SW480 (cell line): Measurements from ENCODE around the gene ATXN10.
"Not testable (repeated sequence)": the region's sequence is repeated elsewhere in the genome, so short reads cannot be mapped to it uniquely, and the experiment has no call there.

Experiments
- DNase-seq: peaks from one replicate; pipeline ENCODE4 v3.0.0-alpha.2; 2016; ENCODE audit warnings: low spot score

ATXN10 gene

DNA sequence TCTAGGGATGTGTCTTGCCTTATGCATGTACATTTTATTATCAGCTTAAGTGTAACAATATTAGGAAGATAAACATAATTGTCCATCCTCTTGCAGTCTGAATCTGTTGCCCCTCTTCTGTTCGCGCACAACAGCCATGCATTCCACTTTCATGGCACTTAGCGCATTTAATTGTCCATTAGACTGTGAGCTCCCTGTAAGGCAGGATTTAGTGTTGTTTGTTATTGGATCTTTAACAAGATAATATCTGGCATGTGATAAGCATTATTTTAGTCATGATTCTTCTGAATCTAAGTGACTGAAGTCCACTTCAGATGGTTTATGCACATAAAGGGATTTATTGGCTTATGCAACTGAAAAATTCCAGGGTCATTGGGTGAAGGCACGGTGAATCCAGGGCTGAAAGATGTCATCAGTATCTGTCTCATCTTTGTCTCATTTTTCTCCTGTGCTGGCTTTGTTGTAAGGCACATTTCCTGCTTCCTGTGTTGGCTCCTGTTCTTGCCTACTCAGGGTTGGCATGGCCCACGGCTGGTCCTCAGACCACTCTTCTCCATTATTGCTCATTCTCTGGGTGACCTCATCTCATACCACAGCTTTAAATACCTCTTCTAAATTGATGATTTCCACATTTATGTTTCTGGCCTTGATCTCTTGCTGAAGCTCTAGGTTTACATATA is 37.6 kb downstream of the ATXN10 start:
- no peak for DNase-seq

DNA sequence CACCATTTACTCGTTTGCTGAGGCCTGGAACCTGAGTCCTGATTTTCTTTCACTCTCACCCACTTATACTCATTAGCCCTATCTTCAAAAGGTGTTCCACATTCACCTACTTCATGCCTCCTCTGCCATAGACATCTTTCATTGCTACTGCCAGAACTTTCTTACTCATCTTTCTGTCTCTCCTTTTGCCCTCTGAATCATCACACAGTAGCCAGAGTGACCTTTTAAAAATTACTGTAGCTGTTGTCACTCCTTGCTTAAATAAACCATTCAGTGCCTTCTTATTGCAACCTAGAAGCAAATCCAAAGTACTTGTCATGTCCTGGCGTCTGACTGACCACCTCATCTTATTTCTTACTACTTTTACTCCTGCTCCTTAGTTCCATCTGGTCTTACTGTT is 38.2 kb downstream of the ATXN10 start:
- DNase-seq: no peak

DNA sequence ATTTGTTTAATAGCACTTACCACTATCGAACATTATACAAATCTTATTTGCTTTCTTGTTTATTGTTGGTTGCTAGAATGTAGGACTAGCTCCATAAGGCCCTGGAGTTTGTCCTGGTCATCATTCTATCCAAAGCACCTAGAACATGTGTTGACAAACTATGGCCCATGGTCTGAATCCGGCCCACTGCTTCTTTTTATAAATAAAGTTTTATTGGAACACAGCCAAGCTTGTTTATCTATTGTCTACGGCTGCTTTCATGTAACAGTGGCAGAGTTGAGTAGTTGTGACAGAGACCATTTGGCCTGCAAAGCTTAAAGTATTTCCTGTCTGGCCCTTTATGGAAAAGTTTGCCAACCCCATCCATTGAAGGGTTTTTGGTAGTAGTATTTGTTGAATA is 38.8 kb downstream of the ATXN10 start:
- DNase-seq: no peak

DNA sequence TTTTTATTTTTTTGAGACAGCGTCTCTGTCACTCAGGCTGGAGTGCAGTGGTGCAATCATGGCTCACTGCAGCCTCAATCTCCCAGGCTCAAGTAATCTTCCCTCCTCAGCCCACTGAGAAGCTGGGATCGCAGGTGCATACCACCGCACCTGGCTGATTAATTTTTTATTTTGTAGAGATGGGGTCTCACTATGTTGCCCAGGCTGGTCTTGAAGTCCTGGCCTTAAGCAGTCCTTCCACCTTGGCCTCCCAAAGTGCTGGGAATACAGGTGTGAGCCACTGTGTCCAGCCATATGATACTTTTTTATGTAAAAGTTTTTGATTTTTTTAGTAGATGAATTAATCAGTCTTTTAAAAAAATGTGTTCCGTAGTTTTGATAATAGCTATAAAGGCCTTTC is 42.8 kb downstream of the ATXN10 start:
- not testable (repeated sequence) for DNase-seq

DNA sequence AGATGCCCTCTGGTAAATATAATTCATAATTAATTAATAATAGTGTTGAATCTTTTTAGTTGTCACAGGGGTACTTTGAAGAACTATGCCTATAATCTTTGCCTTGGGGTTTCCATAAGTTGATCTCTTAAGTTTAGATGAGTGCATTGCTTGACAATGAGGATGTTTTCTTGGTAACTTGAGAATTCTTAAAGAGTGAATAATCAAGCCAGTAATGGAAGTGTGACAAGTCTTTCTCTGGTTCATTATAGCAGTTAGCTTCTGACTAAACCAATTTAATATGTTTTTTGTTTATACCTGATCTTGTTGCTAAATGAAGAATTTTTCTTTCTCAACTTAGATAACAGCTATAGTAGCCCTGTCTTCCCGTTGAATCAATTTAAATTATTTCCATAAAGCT is 46.2 kb downstream of the ATXN10 start:
- DNase-seq: no peak

DNA sequence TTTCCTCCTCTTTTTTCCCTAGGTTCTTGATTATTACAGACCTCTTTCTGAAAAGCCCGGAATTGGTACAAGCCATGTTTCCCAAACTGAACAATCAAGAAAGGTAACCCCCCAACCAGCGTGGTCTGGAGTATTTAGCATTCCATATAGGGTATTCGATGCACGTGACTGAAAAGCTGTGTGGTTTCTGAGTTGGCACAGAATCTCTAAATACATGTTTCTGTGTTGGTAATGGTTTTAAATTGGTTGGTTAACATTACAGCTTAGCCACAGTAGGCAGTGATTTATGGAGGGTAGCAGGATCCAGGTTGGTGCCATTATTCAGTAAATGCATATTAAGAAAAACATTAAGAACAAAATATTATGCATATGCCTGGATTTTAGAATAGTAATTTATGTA is 46.8 kb downstream of the ATXN10 start:
- DNase-seq: no peak

DNA sequence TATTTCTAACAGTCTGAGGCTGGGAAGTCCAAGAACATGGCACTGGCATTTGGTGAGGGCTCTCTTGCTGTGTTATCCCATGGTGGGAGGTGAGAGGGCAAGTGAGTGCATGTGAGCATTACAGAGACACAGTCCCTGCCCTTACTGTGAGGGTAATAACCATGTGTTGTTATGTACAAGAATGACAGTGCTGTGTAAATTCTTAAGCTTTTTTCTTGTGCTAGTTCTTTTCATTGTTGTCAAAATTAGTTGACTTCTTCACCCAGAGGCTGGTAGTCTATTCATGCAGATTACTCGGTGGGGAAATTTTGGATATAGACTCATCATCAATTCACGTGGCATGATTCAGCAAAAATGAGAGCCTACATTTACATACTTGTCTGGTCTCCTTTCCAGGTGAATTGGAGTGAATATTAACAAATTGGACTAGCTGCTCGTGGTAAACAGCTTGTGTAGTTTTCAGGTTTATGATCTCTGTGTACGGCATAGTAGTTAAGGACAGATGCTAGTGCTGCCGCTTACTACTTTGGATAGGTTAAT is 49.3 kb downstream of the ATXN10 start:
- DNase-seq: no peak

DNA sequence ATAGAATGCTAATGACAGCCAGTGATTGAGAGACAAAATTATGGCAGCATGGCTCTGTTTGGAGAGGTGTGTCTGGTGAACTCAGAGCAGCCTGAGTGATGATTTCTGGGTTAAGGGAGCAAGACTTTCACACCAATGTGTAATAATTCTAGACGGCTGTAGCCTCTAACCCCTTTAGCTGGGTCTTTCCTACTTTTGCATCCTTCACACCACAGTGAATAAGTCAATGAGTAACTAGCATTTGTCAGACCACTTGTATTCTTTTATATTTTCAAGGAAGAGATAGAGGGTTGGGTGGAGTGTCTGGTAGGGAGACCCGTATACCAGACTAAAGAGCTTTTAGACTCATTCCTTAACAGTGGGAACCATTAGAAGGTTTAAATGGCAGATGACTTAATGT is 50.4 kb downstream of the ATXN10 start:
- no peak for DNase-seq

DNA sequence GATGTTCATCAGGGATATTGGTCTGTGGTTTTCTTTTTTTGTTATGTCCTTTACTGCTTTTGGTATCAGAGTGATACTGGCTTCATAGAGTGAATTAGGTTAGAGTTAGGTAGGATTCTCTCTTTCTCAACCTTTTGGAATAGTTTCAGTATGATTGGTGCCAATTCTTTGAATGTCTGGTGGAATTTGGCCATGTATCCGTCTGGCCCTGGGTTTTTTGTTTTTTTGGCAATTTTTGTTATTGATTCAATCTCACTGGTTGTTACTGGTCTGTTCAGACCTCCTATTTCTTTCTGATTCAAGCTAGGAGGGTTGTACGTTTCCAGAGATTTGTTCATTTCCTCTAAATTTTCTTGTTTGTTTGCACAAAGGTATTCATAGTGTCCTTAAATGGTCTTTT is 54.4 kb downstream of the ATXN10 start:
- no peak for DNase-seq

DNA sequence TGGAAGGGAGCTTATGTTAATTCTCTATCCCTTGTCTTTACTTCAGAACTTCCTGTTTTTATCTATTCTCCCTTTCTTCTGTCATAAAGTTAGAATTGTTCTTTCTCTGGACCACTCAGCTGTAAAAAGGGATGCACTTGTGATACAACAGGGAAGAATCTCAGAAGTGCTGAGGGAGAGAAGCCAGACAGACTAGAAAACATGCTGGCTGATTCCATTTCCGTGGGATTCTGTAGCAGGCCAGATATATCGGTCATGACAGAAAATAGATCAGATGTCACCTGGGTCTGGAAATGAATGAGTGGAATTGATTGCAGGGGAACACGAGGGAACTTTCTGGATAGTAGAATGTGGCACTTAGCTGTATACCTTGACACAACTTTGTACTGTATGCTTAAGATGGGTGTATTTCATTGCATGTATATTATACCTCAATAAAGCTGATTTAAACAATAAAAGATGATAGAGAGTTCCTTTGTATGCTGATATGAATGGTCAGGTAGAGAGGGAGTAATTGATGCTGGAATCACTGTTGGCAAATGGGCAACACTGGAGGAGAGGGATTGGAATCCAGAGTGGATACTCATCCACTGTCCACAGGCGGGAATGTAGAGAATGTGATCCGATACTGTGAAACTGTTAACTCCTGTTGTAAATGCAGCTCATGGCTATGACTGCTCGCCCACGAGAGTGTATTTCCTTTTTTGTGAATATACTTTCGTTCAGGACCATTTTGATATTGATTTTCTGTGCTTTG is 59.6 kb downstream of the ATXN10 start:
- DNase-seq: no peak

DNA sequence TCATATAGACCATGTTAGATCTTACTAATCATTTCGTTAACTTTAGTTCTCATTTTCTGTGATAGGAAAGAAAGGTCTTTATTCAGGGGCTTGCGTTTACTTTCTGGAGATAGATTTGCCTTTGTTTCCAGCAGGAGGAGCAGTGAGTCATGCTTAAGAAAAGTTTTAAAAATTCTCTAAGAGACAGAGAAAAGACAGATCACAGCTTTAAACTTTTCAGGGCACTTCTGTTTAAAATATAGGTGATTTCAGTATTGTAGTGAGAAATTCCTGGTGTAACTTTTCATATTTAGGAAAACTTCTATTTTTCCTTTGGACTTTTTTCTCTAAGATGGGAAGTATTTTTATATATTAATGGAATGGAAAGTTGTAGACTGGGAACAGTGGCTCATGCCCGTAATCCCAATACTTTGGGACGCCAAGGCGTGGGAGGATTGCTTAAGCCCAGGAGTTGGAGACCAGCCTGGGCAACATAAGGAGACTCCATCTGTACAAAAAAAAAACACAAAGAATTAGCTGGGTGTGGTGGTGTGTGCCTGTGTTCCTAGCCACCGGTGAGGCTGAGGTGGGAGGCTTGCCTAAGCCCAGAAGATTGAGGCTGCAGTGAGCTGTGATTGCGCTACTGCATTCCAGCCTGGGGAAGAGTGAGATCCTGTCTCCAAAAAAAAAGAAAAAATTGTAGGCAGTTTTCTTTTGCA is 60.3 kb downstream of the ATXN10 start:
- no peak for DNase-seq

DNA sequence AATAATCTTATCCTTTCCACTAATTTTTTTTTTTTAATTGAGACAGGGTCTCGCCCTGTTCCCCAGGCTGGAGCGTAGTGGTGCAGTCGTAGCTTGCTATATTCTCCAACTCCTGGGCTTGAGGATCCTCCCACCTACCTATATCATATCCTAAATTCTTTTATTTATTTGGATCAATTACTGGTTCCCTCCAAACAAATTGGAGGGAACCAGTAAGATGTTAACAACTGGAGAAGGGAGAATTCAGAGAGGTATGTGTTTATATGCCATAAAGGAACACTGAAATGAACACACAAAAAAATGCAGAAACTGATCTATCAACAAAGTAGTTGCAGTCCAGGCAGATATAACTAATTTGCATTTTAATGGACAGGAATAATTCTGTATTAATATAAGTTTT is 63.6 kb downstream of the ATXN10 start:
- DNase-seq: no peak

DNA sequence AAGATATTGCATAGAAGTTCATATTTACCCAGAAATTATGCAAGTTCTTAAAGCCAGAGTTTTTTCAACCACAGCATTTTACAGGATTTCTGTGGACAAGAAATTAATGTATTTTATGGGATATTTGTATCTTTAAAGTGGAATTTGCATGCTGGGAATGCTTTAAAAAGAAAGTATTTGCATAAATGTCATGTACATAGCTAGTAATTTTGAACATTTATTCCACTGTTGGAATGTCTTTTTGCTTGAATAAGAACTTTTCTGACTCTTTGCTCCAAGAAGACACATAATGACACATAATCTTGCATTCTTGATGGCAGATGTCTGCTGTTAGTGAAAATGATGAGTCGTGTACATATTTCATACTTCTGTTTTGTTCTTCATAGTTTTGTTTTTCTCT is 66.6 kb downstream of the ATXN10 start:
- no peak for DNase-seq

DNA sequence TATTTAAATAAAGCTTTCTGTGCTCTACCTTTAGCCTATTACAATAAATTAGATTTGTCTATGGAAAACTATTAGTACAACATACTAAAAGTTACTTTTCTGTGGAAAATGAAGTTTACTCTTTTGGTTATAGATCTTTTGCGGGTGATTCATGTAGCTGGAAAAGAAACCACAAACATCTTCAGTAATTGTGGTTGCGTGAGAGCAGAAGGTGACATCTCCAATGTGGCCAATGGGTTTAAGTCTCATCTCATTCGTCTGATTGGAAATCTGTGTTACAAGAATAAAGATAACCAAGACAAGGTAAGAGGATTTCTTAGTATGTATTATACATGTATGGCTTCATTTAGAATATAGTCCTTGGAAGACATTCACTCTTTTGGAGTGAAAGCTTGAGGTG is 68.6 kb downstream of the ATXN10 start:
- DNase-seq: no peak

DNA sequence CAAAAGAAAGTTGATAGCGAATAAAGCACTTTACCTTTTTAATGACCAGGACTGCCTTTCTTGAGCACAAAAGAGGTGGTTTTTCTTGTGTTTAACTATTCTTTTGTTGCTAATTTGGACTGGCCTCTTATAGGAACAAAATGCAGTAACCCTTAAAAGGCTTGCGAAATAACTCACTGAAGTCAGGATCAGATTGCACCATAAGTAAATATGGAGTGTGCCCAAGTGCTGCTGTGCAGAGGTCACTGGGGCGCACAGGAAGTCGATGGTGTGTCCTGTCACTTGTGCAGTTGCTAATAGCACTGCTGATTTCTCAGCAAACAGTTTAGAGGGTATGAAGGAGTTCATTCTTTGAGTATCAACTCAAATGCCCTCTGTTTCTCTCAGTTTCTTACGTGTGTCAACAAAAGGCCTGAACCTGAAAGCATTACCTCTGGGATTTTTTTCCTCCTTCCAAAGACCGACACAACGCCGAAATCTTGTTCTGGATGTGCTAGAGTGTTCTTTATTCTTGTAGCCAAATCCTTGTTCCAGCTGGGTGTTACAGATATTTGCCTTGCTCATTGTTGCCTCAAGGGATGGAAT is 71.3 kb downstream of the ATXN10 start:
- DNase-seq: no peak

DNA sequence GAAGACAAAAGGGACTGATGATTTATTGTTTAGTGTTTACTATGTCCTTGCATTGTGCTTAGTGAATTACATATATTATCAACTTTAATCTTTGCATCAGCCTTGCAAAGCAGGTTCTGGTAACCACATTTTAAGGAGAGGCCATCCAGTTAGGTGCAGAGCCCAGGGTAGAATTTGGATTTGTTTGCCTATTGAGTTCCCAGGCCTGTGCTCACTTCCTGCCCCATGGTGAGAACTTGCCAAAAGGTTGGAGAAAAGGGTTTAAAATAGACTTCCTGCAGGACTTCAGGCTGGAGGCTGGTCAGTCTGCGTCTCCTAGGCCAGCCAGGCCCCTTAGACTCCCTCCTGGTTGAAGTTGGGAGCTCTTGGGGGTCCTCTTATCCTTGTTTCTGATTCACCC is 72.1 kb downstream of the ATXN10 start:
- DNase-seq: no peak

DNA sequence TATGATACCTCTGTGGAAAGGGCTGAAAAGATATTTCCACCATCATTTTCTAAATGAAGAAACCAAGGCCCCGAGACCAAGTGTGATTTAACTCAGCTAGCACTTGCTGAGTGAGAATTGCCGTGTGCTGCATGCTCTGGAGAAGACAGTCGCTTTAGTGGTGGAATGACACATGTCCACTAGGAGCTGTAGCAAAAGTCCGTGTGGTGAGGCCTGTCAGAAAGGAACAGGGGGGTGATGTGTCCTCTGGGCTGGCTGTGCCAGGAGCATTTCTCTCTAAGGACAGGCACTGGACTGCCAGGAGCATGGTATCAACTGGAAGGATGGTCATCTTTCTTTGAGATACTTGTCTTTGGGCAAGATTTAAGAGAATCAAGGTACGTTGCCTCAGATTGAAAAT is 72.8 kb downstream of the ATXN10 start:
- no peak for DNase-seq

DNA sequence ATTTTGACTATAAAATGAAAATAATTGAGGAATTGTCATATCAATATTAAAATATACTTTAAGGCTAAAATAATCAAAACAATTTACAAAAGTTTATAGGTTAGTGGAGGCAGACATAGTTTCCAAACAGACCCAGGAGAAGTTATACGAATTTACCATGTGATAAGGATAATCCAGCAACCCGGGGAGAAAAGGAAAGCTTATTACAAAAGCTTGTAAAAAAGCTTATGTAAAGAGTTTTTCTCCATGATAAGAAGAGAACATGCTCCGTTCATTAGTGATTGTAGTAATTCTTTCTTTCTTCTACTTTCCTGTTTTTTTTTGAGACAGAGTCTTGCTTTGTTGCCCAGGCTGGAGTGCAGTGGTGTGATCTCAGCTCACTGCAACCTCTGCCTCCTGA is 79.0 kb downstream of the ATXN10 start:
- no peak for DNase-seq

DNA sequence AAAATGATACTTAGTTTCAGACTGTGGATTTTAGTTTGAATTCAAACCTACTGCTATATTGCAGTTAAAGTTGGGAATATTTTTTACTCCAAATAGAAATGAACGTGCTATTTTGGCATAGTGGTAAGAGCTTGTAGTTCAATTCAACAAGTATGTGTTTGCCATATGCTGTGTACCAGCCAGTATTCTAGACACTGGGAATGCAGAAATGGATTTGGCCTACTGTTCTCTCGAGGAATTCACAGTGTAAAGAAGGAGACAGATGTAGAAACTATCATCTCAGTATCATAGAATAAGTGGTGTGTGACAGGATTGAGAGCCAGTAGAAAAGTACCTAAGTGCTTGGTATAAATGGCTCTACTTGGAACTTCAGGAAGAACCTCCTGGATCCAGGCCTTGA is 80.4 kb downstream of the ATXN10 start:
- no peak for DNase-seq

DNA sequence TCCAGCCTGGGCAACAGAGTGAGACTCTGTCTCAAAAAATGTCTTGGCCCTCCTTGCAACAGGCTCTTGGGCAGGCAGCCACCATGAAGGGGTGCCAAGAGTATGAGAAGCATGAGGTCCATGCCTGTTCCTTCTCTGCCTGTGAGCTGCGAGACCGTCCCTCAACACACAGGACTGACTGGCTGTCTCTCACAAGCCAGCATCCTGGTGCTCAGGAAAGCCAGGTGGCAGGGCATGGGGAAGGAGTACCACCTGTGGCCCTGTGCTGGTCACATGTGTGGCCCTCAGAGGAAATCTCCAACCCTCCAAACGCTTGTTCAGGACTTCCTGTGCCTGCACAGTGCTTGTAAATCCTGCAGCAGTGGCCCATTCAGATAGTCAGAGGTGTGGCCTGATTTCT is 83.2 kb downstream of the ATXN10 start:
- no peak for DNase-seq

DNA sequence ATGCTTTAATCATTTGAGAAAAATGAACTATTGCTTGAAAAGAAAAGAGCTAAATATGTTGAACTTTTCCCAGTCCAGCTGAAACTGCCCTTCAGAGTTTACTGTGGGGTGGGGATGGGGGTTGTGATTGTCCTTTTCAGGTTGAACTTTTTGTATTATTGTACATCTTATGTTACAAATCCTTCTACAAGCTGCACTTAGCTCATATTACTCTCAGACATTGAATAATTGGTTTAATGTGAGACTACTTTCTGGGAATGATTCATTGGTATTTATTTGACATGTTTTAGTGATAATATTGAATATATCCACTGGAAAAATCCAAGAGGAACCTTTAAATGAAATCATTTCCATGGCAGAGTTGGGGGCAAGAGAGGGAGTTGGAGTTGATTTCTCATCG is 84.9 kb downstream of the ATXN10 start:
- no peak for DNase-seq

DNA sequence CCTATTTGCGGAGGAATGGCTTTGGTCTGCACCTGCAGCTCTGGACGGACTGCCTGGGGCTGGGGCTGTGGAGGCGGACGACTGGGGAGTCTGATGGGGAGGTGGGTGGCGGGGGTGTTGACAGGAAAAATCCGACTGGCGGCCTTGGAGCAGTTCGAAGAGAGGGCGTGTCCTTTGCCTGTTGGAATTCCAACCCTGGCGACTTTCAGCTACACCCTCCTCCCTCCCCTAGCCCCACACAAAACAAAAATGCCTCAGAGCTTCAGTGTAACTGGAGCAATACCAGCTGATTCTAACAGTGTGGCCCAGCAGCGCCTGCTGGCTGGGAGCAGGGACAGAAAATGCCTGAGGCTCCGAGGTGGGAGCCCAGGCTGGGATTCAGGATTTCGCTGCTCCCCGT is 85.4 kb downstream of the ATXN10 start:
- DNase-seq: no peak

DNA sequence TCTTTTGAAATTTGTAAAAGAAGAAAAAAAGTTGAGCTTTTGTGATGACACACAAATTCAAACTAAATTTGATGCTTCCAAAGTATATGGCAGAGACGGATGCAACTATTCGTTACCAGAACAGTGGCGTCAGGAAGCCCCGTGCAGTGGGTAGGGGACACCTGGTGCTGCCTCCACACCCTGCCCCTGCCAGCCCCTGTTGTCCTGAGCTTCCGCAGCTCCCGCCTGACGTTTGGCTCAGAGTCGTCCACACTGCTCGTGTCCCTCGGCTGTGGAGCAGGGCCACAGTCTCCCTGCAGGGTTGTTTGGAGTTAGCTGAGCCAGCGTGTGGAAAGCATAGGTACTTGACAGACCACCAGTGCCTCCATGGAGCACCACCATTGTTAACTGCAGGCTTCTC is 86.3 kb downstream of the ATXN10 start:
- DNase-seq: no peak
